RCC 7860 (cell line): ENCODE results near the gene CEP112.

Experiments
- DNase-seq: peaks from one replicate; pipeline ENCODE4 v3.0.0-alpha.2; 2015; ENCODE audit warnings: low spot score
- FAIRE-seq: peaks from 2 replicates; lab custom pipeline; 2012; peaks lifted over from hg19 to GRCh38; lab: Jason Lieb, UNC

CEP112 gene

DNA sequence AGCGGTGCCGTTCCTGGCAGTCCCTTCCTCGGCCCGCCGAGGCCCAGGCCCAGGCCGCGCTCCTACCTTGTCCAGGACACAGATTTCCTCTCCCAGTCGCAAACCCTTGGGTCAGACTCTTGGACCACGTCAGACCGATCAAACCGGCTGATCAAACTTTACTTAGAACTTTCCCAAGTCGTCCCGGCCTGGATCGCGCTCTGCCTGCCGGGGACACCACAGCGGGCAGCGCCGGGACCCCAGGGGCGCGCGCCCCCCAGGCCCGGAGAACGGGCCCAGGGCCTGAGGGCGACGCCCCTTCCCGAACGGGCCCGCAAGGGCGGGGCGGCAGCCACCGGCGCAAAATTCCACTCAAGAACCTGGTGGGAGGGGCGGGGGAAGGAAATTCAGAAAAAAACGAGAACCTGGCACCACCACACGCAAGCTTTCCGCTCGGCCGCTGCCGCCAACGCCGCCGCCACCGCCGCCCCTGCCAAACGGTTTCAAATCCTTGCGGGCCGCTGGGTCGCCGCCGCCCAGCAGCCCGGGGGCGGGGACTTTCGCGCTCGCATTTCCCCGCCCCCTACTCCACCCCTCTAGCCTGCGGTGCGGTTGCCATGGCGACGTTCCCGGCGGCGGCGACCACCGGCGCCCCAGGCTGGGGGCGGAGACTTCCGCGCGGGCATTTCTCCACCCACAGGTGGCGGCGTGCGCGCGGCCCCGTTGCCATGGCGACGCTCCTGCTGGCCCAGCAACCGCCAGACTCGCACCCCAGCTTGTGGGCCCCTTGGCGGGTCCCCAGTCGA, at the start of gene CEP112:
Gene CEP112 (minus strand): TSS at position 541 of the 785 bp plus-strand sequence.
- peak; percentile 68 for DNase-seq
- FAIRE-seq: no peak

DNA sequence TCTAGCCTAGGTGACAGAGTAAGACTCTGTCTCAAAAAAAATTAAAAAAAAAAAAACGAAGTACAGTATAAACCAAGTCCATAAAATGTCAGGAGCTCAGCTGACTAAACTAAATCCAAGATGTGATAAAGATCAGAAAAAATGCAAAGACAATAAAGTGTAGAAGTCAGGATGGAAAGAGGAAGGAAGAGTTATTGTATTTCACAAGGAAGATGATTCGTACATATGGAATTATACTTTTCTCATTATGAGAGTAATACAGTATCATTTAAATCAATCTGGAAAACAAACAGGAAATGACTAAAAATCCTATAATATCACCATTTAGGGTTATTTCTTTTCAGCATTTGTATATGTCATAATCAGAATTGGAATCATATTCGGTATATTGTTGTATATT, 48.7 kb upstream of the CEP112 start:
- DNase-seq (peak; percentile 17), FAIRE-seq (no peak)

DNA sequence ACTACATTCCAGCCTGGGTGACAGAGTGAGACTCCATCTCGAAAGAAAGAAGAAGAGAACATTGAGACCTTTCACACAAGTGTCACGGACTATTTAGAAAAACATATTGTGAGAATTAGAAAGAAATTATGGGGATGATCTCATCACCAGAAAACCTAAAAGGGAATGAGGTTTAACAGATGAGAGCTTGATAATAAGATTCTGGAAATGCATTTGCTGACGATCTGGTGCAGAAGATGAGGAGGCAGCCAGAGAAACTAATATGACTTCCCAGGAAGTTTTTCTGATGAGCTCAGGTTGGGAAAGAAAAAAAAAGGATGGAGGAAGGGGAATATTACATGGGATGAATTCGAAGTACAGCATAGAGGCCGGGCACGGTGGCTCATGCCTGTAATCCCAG, 48.1 kb upstream of the CEP112 start:
- DNase-seq: no peak
- no peak for FAIRE-seq

GRCh38 chr17:66235377-66235994, 43.6 kb upstream of the CEP112 start:
- DNase-seq: no peak
- FAIRE-seq: no peak

- DNase-seq (no peak), FAIRE-seq (no peak)
These were observed 42.7 kb upstream of the CEP112 start for GRCh38 chr17:66234611-66235010.

GRCh38 chr17:66233023-66233753, 41.3 kb upstream of the CEP112 start:
- no peak for FAIRE-seq

DNA sequence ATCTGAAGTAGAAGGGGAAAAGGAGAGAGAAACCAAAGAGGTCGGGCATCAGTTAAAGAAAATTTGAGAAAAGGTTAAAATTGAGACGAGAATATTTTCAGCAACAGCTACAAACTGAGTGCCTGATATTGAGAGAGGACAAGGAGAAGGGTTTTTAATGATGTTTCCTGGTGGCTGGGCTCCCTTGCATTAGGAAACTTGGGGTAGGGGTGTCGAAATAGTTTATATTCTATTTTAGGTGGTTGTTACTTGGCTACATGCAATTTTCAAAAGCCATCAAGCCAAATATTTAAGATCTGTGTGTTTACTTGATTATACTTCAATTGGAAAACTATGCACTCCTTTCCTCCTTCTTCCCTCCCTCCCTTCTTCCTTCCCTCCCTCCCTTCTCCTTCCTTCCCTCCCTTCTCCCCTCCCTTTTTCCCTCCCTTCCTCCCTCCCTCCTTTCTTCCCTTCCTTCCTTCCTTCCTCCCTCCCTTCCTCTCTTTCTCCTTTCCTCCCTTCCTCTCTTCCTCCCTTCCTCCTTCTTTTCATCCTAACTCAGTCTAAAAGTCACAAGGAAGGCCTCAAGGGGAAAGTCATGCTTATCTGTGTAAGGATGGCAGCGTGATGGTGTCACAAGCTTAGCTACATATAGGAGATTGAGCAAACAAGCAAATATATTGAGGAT, 39.1 kb upstream of the CEP112 start:
- DNase-seq (no peak), FAIRE-seq (no peak)

More at GRCh38 chr17:66233023-66233753, 41.3 kb upstream of the CEP112 start:
- no peak for DNase-seq

GRCh38 chr17:66229783-66230538, 38.0 kb upstream of the CEP112 start:
- DNase-seq: no peak
- FAIRE-seq: no peak

DNA sequence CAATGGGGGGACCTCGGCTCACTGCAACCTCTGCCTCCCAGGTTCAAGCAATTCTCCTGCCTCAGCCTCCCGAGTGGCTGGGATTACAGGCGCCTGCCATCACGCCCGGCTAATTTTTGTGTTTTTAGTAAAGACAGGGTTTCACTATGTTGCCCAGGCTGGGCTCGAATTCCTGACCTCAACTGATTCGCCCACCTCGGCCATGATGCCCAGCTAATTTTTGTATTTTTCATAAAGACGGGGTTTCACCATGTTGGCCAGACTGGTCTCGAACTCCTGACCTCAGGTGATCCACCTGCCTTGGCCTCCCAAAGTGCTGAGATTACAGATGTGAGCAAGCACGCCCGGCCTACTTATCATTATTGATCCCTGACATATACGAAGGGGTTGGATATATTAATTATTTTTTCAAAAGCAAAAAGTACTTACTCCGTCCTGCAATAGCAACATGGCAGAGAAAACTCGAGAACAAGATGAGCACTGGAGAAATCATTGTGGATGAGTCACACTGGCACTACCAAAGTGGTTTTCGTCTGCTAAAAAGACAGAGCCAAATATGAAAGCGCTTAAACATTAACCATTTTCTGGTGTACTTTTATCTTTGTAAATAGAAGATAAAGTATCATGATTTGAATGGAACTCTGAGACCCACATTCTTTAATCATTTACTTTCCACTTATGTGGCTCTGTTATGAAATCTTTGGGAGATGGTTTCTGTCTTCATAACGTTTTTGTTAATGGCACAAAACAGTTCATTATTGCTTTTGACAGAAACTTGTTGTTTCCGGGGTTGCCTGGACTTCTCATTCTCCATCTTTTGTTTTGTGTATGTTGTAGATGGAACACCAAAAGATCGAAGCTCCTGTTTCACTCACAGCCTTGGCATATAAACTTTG, 37.2 kb upstream of the CEP112 start, which contains the start of gene APOH:
Gene APOH (minus strand): TSS at position 529 of the 896 bp plus-strand sequence. CDS start 36 bp downstream, at position 493.
- DNase-seq (peak; percentile 71), FAIRE-seq (peak; percentile 94)

DNA sequence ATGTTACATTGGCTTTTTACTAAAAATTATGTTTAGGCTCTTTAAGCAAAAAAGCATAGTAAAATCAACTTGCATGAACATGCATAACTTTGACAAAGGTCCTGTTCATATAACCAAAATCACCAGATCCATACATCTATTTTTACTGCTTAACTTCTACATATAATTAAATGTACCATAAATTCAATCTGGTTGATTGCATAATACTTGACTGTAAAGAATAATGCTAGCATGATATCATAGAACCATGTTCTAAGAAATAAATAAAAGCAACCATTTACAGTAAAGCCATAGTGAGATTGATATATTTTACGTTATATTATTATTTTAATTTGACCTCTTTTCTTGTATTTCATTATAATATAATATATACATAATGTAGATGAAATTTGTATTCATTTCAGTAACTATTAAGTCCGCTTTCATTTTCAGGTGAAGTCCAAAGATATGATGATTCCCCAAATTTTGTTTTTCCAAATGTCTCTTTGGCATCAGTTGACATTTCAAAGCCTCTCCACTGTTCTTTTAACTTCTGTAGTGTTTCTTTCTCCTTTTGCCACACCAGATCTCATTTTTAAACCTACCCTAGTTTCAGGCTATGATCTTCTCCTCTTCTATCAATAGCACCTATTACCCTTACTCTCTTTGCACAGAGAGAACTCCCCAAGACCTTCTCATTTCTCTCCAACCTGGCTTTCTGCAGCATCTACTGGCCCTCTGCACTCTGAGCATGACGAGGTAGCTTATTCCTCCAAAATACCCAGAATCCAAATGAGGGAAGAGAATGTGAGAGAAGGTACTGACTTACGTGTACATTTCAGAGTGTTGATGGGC, 35.5 kb upstream of the CEP112 start:
- FAIRE-seq (no peak), DNase-seq (no peak)

- no peak for FAIRE-seq
- DNase-seq: no peak
These were observed 30.9 kb upstream of the CEP112 start for GRCh38 chr17:66222798-66223350.

DNA sequence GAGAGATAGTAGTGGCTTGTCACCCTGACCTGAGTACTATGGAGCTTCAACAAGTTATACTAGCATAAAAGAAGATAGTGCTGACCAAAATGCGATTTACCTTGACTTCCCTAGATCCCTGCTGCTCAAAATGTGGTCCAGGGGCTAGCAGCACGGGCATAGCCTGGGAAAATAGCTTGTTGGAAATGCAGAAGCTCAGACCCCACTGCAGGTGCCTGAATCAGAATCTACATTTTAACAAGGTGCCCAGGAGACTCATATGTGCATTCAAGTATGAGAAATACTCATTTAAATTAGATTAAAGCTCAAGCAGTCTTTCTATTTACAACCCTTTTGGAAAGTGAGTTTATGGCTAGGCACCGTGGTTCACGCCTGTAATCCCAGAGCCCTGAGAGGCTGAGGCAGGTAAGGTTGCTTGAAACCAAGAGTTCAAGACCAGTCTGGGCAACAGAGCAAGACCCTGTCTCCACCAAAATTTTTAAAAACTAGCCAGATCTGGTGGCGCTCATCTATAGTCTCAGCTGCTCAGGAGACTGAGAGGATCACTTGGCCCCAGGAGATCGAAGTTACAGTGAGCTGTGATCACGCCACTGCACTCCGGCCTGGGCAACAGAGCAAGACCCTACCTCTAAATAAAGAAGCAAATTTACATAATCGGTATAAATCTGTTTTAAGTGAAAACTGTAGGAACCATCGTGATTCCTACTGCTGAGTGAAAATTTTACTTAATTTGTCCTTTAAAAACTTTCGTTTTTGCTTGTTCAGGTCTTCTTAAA, 30.0 kb upstream of the CEP112 start:
- DNase-seq (no peak), FAIRE-seq (no peak)

DNA sequence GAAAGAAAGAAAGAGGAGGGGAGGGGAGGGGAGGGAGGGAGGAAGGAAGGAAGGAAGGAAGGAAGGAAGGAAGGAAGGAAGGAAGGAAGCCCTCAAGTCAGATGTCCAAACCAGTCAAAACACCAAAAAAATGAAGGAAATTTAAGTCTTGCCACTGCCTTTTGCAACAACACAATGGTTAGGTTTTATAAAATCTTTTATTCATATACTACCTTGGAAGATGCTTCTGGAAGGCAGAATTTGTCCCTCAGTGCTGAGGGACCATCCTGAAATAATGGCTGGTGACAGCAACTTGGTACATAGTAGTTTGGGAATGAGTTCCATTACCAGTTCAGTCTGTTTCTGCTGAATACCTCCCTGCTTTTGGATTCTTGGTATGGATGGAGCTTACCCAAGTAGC, 29.4 kb upstream of the CEP112 start:
- no peak for FAIRE-seq
- no peak for DNase-seq

DNA sequence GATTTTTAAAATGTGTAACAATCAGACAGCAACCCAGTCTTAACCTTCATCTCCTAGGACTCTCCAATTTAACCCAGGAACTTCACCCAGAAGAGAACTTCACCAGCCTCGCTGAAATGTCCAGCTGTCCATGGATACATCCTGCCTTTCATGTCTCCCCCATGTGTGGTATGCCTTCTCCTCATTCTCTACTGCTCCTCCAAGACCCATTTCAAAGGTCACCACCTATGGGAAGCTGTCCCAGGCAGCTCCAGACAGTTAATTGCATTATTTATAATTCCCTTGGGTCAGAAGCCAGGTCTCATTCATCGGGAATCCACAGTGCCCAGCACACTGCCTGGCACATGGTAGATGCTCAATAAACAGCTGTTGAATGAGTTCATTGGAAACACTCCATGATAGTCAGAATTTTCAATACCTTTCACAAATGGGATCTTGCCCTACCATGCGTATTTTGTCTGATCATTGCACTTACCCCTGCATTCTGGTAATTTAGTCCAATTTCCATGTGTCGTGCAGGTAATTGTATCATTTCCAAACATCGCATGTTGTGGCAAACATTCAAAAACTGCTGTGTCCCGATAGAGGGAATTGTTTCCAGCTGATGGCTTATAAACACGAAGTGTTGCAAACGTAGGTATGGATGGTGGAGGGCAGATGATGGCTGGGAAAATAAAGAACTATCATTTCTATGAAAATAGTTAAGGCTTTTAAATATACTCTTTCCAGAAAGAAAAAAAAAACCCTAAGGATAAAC, 28.3 kb upstream of the CEP112 start:
- DNase-seq (no peak), FAIRE-seq (no peak)

DNA sequence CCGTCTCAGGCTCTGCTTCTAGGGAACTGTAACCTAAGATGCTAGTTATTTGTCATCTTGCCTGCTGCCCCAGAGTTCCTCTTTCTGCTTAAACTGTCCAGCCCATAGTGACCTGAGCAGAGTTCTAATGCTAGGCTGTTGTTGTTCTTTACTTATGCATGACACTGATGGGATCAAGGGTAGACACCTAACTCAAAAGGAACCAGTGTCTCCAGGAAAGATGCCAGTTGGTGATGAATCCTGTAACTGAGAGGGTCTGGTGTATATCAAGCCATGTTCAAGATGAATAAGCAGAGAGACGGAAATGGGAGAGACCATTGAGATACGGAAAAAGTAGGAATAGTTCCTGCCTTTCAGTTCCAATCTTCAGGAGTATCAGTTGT, 23.6 kb upstream of the CEP112 start:
- no peak for FAIRE-seq
- DNase-seq: no peak

GRCh38 chr17:66214884-66215528, 23.1 kb upstream of the CEP112 start:
- FAIRE-seq (no peak), DNase-seq (no peak)
